ENCODE data around the gene ZBTB20.
"Not testable (repeated sequence)": the region's sequence is repeated elsewhere in the genome, so short reads cannot be mapped to it uniquely, and the experiment has no call there.

Gene ZBTB20

DNA sequence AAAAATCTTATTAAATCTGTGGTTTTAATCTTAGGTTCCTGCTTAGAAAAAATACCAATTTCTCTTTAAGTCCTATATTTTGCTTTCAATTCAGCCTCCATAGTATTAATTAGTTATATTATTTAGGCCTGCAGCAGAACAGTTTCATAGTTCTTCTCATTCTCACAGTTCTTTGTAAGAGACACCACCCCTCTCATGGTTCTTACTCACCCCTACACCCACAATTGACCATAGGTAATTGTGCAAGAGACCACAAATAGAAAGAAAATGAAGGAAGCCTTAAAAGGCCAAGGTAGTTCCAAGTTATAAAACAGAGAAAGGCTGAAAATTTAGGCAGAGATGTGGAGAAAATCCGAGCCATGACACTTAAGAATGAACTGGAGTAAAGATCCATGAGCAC, 438.0 kb downstream of the ZBTB20 start:
- DNase-seq: no peak

DNA sequence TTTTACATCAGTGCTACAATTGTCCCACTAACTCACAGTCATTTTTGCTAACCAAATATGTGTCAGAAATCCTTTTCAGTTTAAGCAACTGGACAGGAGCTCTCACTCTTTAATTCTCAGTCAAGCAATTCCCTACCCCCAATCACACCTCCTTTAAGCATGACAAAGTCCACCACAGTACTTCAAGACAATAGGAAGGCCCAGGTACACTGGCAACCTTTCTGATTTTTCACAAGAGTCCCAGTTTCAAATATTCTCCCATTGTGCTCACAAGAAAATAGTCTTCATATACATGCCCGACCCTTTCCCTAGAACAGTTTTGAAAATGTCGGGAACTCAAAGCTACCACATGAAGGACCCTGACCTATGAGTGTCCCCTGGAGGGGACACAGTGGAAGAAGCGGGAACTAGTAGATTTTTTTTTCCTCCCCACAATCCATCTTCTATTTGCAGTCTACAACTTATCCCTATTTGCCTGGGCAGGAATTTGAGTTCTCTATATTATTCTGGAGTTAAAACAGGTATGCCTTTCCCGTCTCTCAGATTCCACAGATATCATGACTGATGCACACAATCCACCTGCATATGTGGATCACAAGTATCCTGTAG, 439.7 kb downstream of the ZBTB20 start:
- DNase-seq: no peak

- DNase-seq: no peak
Measured at GRCh38 chr3:114706591-114707232, 440.4 kb downstream of the ZBTB20 start.

DNA sequence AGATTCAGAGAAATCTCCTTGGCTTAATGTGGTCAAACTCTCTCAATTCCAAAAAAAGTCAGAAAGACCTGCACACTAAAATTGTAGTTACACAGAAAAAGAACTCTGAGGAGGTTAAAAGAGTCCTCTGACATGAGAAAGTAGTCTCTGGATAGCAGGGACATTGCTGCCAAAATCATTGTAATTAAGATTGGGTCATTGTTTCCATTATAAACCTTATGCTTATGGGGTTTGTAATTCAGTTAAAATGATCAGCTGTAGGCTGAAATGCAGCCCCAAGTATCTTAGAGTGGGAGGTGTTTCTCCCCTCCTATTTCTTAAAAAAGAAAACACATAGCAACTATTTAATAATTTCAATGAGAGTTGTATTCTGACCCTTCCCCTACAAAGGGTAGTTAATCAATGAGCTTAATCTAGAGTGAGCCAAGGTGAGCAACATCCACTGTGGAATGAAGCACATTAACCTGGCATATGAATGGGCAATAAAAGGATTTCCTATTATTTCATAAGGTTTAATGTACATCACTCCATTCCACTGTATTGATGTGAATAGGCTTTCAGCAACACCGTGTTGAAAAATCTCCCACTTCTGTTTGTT, 446.4 kb downstream of the ZBTB20 start:
- no peak for DNase-seq

- no peak for DNase-seq
Measured at GRCh38 chr3:114698146-114699105, 448.7 kb downstream of the ZBTB20 start.

- DNase-seq: no peak
Measured at GRCh38 chr3:114697401-114697800, 449.7 kb downstream of the ZBTB20 start.

DNA sequence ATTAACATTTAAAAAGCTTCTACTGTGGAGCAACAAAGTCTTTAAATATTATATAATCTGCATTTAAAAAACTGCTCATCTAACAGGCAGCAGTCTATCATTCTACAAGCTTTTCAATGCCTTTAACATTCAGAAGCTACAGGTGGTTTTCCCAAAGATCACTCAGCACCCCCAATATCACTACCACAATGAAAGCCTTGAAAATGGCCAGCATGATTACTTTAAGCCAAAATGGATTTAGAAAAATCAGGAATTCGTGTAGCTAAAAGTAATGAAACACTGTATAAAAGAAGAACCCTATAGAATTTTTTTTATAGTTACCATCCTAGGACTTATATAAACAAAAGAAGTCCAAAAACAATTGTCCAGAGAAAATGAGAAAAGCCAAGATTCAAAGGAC, 452.8 kb downstream of the ZBTB20 start:
- no peak for DNase-seq

DNA sequence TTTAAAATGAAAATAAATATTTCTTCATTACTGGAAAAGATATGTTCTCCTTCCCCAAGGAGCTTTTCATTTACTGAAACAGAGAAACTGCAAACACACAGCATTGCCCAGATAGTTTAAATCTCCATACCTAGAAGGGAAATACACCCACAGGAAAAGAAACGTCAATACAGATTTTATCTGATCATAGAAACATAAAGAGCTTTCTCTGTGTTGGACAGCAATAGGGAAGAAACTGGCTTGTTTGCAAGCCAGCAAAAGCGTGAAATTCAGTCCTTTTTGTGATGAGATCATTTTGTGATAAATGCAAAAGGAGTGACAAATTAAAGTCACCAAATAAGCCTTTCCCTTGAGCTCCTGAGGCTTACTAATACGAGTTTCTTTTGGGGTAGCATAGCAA, 455.2 kb downstream of the ZBTB20 start:
- DNase-seq: no peak

GRCh38 chr3:114690911-114691310, 456.2 kb downstream of the ZBTB20 start:
- no peak for DNase-seq

GRCh38 chr3:114687151-114687550, 459.9 kb downstream of the ZBTB20 start:
- no peak for DNase-seq

GRCh38 chr3:114686621-114687020, 460.5 kb downstream of the ZBTB20 start:
- DNase-seq: no peak

DNA sequence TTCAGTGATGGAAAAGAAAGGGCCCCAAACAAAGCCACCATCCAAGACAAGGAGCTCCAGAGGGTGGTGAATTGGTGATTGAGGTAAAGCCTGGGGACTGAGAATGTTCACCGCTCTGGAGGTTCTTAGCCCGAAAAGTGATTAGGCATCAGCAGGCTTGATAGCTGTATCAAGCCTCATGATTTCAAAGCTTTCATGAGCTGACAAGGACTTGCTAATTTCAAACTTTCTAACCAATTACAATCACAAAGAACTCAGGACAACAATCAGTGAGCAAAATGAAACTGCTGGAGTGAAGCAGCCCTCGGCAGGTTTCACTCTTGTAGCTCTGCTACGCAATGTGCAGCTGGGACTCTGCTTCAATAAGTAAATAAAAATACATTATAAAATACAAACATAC, 461.9 kb downstream of the ZBTB20 start:
- DNase-seq: no peak

DNA sequence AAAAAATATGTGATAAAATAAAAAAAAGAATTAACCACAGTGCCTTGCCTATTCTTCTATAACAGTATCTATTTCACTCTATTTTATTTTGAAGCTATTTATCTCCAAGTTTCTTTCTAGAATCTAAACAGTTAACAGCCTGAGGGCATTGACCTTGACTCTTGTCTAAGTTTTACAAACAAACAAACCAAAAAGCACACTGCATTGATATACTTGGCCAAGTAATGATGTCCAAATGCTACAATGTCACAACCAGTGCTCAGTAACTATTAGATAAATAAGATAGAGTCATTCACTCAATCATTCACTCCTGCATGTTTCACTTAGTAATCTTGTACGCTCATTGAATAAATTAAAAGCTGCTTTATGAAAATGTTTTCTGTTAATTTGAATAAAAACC, 466.8 kb downstream of the ZBTB20 start:
- DNase-seq: no peak

DNA sequence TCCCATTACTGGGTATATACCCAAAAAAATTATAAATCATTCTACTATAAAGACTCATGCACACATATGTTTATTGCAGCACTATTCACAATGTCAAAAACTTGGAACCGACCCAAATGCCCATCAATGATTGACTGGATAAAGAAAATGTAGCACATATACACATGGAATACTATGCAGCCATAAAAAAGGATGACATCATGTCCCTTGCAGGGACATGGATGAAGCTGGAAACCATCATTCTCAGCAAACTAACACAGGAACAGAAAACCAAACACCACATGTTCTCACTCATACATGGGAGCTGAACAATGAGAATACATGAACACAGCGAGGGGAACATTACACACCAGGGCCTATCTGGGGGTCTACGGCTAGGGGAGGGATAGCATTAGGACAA, 467.3 kb downstream of the ZBTB20 start:
- DNase-seq: not testable (repeated sequence)

DNA sequence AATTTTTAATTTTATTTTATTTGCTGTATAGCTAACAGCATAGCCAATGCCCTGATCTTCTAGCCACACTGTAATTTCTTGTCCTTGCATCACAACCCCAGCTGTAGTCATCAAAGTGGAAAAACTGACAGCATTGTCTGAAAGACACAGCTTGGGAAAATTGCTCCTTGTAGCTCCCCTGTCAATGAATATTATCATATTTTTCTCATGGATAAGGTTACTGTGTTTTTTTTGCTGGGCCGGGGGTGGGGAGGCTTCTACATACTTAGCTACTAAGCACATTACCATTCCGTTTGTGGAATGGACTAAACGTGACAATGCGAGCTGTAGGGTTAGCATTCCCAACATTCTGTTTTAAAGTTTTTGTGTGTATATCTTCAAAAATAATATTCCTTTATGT, 472.0 kb downstream of the ZBTB20 start:
- no peak for DNase-seq

GRCh38 chr3:114674036-114674435, 473.1 kb downstream of the ZBTB20 start:
- DNase-seq: no peak

DNA sequence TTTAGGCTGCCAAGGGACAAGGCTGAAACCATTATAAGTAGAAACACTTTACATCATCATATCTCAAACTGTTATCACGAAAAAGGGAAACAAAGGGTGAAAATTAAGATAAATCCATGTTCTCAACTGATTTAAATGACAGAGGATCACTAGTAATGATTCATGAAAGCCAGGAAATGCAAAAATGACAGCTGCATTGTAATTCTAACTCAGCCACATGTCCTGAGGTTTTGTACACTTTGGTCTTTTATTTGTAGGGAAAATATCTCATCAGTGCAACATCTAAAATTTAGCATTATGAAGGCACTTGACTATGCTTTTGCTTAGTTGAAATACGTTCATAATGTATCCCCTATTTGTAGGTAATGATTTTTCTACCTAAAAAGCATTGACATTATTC, 473.6 kb downstream of the ZBTB20 start:
- no peak for DNase-seq

DNA sequence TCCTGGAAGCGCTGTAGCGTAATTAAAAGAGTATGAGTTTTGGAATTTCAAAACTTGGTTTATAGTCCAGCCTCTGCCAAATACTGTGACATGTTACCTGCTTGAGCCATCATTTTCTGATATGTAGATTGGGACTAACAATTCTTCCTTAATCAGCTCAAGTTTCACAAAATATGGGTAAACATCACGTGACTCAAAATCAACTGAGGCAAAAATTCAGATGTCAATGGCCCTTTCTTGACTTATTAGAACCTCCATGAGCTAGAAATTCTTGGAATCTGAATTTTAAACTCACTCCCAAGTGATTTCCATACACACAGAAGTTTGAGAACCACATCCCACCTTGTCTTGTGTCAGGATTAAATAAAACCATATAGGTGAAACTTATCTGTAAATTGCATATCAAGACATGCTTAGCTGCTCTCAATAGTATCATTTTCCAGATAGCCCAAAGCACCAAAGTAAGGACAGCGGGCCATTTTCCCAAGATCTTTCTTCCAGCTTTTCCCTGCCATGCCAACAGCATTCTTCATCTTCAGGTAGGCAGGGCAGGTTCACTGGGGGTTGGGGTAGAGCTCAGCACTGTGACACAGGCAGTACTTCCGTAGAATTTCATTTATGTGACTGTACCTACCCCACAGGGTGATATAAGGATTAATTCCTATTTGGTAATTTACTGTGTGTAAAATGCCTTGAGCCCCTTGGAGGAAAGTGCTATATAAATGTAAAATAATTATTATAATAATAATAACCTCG, 474.2 kb downstream of the ZBTB20 start:
- no peak for DNase-seq

- no peak for DNase-seq
Measured at GRCh38 chr3:114671741-114672510, 475.2 kb downstream of the ZBTB20 start.

- no peak for DNase-seq
Measured at GRCh38 chr3:114669614-114670013, 477.5 kb downstream of the ZBTB20 start.

GRCh38 chr3:114668099-114668498, 479.0 kb downstream of the ZBTB20 start:
- no peak for DNase-seq

- DNase-seq: no peak
Measured at GRCh38 chr3:114666623-114667022, 480.5 kb downstream of the ZBTB20 start.

Measured in CD4-positive, alpha-beta T cell treated with Interleukin-4 for 4 hours (primary cell).